ENCODE results near the gene PRPSAP1. TPM values are rescaled to one million over a fixed set of nuclear protein-coding genes. Genes with fewer than 3 reads are reported as not detected.

PRPSAP1 gene
- total RNA-seq, 1 donor from 2014 or later = 16.1 TPM

GRCh38 chr17:76333673-76334505, 19.8 kb downstream of the PRPSAP1 start:
- no peak for DNase-seq (ENCODE audit: low spot score in 2 of 2)
- H3K36me3 ChIP-seq = peaks cover 13 to 26% of the 10 kb centered on the region in 2 donors
- H3K4me1 ChIP-seq = peaks cover 0 to 18% of the 10 kb centered on the region in 2 donors
- intact Hi-C loops (cut with DNase I) = no loop called here
- H3K27me3 ChIP-seq = no peaks in the 10 kb centered on the region
- H3K9me3 ChIP-seq = no peaks in the 10 kb centered on the region
- TF ChIP-seq, protein P1, sequence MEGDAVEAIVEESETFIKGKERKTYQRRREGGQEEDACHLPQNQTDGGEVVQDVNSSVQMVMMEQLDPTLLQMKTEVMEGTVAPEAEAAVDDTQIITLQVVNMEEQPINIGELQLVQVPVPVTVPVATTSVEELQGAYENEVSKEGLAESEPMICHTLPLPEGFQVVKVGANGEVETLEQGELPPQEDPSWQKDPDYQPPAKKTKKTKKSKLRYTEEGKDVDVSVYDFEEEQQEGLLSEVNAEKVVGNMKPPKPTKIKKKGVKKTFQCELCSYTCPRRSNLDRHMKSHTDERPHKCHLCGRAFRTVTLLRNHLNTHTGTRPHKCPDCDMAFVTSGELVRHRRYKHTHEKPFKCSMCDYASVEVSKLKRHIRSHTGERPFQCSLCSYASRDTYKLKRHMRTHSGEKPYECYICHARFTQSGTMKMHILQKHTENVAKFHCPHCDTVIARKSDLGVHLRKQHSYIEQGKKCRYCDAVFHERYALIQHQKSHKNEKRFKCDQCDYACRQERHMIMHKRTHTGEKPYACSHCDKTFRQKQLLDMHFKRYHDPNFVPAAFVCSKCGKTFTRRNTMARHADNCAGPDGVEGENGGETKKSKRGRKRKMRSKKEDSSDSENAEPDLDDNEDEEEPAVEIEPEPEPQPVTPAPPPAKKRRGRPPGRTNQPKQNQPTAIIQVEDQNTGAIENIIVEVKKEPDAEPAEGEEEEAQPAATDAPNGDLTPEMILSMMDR (IDR thresholded peaks at IDR 0.05) = no peak
- no peak overlapping the region for H3K4me3 ChIP-seq
- no peak overlapping the region for H3K27ac ChIP-seq

- H3K36me3 ChIP-seq = peaks cover 32 to 52% of the 10 kb centered on the region in 2 donors
- no peak overlapping the region for H3K4me3 ChIP-seq
- TF ChIP-seq, protein P1 (IDR thresholded peaks at IDR 0.05) = no peak
- no peak for DNase-seq (ENCODE audit: low spot score in 2 of 2)
- H3K27me3 ChIP-seq = no peaks in the 10 kb centered on the region
- H3K27ac ChIP-seq = no peak overlapping the region
- peaks cover 0 to 6% of the 10 kb centered on the region in 2 donors for H3K4me1 ChIP-seq
- no peaks in the 10 kb centered on the region for H3K9me3 ChIP-seq
- intact Hi-C loops (cut with DNase I) = no loop called here
Measured at GRCh38 chr17:76331083-76331482, 22.6 kb downstream of the PRPSAP1 start.

- Histone ChIP-seq H3K9me3 (no peaks in the 10 kb centered on the region), H3K27ac (no peak overlapping the region), H3K4me1 (peaks cover 0 to 2% of the 10 kb centered on the region in 2 donors), H3K4me3 (no peak overlapping the region), H3K27me3 (no peaks in the 10 kb centered on the region), H3K36me3 (peaks cover 32 to 52% of the 10 kb centered on the region in 2 donors)
- TF ChIP-seq, protein P1 (IDR thresholded peaks at IDR 0.05) = no peak
- DNase-seq (ENCODE audit: low spot score in 2 of 2) = no peak
- intact Hi-C loops (cut with DNase I) = no loop called here
Measured at GRCh38 chr17:76329664-76330063, 24.1 kb downstream of the PRPSAP1 start.

GRCh38 chr17:76327696-76328095, 26.0 kb downstream of the PRPSAP1 start:
- Histone ChIP-seq H3K4me1 (no peaks in the 10 kb centered on the region), H3K9me3 (no peaks in the 10 kb centered on the region), H3K27ac (no peak overlapping the region), H3K36me3 (peaks cover 38 to 62% of the 10 kb centered on the region in 2 donors), H3K4me3 (no peak overlapping the region), H3K27me3 (no peaks in the 10 kb centered on the region)
- TF ChIP-seq, protein P1 (IDR thresholded peaks at IDR 0.05) = no peak
- no peak for DNase-seq (ENCODE audit: low spot score in 2 of 2)
- intact Hi-C loops (cut with DNase I) = no loop called here

GRCh38 chr17:76326306-76326705, 27.4 kb downstream of the PRPSAP1 start:
- TF ChIP-seq, protein P1 (IDR thresholded peaks at IDR 0.05) = no peak
- intact Hi-C loops (cut with DNase I) = no loop called here
- H3K4me1 ChIP-seq = no peaks in the 10 kb centered on the region
- H3K36me3 ChIP-seq = peaks cover 38 to 64% of the 10 kb centered on the region in 2 donors
- H3K4me3 ChIP-seq = no peak overlapping the region
- no peaks in the 10 kb centered on the region for H3K9me3 ChIP-seq
- H3K27me3 ChIP-seq = no peaks in the 10 kb centered on the region
- no peak for DNase-seq (ENCODE audit: low spot score in 2 of 2)
- H3K27ac ChIP-seq = no peak overlapping the region

Data from ascending aorta (tissue), 2 donors.